Type B pancreatic cell (in vitro differentiated cells): ENCODE data around the gene OR2S2. TPM values are rescaled to one million over a fixed set of nuclear protein-coding genes. Genes with fewer than 3 reads are reported as not detected.

Source experiments
- DNase-seq: peaks from one replicate; pipeline ENCODE4 v3.0.0; 2021; ENCODE audit warnings: mixed read lengths; ENCODE audit not compliant: unreplicated experiment; ENCODE audit errors: extremely low spot score
- H3K27ac Mint-ChIP-seq: 2 replicates; pipeline ENCODE4 v1.8.0; 2021; ENCODE audit warnings: mild to moderate bottlenecking, mixed read lengths
- H3K27me3 Mint-ChIP-seq: 2 replicates; pipeline ENCODE4 v1.8.0; 2021; ENCODE audit warnings: mixed read lengths
- H3K36me3 Mint-ChIP-seq: 2 replicates; pipeline ENCODE4 v1.8.0; 2021; ENCODE audit warnings: mixed read lengths
- H3K4me1 Mint-ChIP-seq: one replicate; pipeline ENCODE4 v1.8.0; 2021; ENCODE audit warnings: mixed read lengths; ENCODE audit not compliant: unreplicated experiment
- H3K4me3 Mint-ChIP-seq: 2 replicates; pipeline ENCODE4 v1.8.0; 2021; ENCODE audit warnings: mild to moderate bottlenecking, mixed read lengths
- H3K9me3 Mint-ChIP-seq: 2 replicates; pipeline ENCODE4 v1.8.0; 2021; ENCODE audit warnings: mixed read lengths
- CTCF ChIP-seq: fragments of 200-600 bp; sonication (generic); conservative IDR thresholded peaks from 2 replicates; pipeline ENCODE4 v1.5.0; 2021; ENCODE audit warnings: antibody characterized with exemption, mild to moderate bottlenecking
- total RNA-seq: library from RNA; stranded (reverse); gene quantifications from 2 replicates; pipeline ENCODE4 v1.2.1, GENCODE V29; 2021; ENCODE audit warnings: low replicate concordance

OR2S2 gene
- total RNA-seq, 1 donor from 2014 or later = not detected

GRCh38 chr9:35972093-35972492 lies 14.1 kb upstream of the OR2S2 start:
- Mint-ChIP-seq H3K36me3 (no peaks in the 10 kb centered on the region), H3K9me3 (peaks cover 23% of the 10 kb centered on the region), H3K27ac (no peak overlapping the region), H3K4me1 (no peaks in the 10 kb centered on the region), H3K27me3 (peaks cover 83% of the 10 kb centered on the region), H3K4me3 (peak overlapping the region; percentile 31)
- no peak for DNase-seq
- TF ChIP-seq CTCF = no peak

GRCh38 chr9:35967042-35967441 lies 9.1 kb upstream of the OR2S2 start:
- peaks cover 75% of the 10 kb centered on the region for H3K27me3 Mint-ChIP-seq

GRCh38 chr9:35966433-35966832 lies 8.5 kb upstream of the OR2S2 start:
- DNase-seq = no peak
- Mint-ChIP-seq H3K36me3 (no peaks in the 10 kb centered on the region), H3K4me1 (no peaks in the 10 kb centered on the region), H3K9me3 (peaks cover 2% of the 10 kb centered on the region), H3K4me3 (no peak overlapping the region), H3K27ac (no peak overlapping the region), H3K27me3 (peaks cover 69% of the 10 kb centered on the region)
- no peak for TF ChIP-seq CTCF

More at GRCh38 chr9:35967042-35967441, 9.1 kb upstream of the OR2S2 start:
- no peak for TF ChIP-seq CTCF
- H3K9me3 Mint-ChIP-seq = peaks cover 7% of the 10 kb centered on the region
- H3K4me1 Mint-ChIP-seq = no peaks in the 10 kb centered on the region
- H3K4me3 Mint-ChIP-seq = no peak overlapping the region
- no peak for DNase-seq
- H3K36me3 Mint-ChIP-seq = no peaks in the 10 kb centered on the region
- H3K27ac Mint-ChIP-seq = no peak overlapping the region

GRCh38 chr9:35965011-35965410 lies 7.1 kb upstream of the OR2S2 start:
- no peak for DNase-seq

GRCh38 chr9:35962126-35962906 lies 4.4 kb upstream of the OR2S2 start:
- Mint-ChIP-seq H3K4me1 (no peaks in the 10 kb centered on the region), H3K4me3 (no peak overlapping the region), H3K36me3 (no peaks in the 10 kb centered on the region), H3K27ac (no peak overlapping the region), H3K9me3 (no peaks in the 10 kb centered on the region), H3K27me3 (peaks cover 72% of the 10 kb centered on the region)
- TF ChIP-seq CTCF = no peak
- no peak for DNase-seq

More at GRCh38 chr9:35965011-35965410, 7.1 kb upstream of the OR2S2 start:
- no peaks in the 10 kb centered on the region for H3K9me3 Mint-ChIP-seq
- no peak overlapping the region for H3K27ac Mint-ChIP-seq
- TF ChIP-seq CTCF = no peak
- H3K4me3 Mint-ChIP-seq = no peak overlapping the region
- H3K4me1 Mint-ChIP-seq = no peaks in the 10 kb centered on the region
- peaks cover 70% of the 10 kb centered on the region for H3K27me3 Mint-ChIP-seq
- no peaks in the 10 kb centered on the region for H3K36me3 Mint-ChIP-seq
